A673 (cell line): ENCODE results near the gene RASSF4.

Experiments used
- CTCF ChIP-seq: fragments of 300-800, 200-600 bp; sonication (generic); conservative IDR thresholded peaks from 2 replicates; pipeline ENCODE4 v1.5.1; 2017; ENCODE audit warnings: low read depth, mild to moderate bottlenecking, antibody characterized with exemption, low read length, moderate library complexity, mixed read lengths
- EZH2 ChIP-seq: fragments of 200-600 bp; sonication (generic); IDR thresholded peaks from 2 replicates; pipeline ENCODE4 v1.6.1; 2017; ENCODE audit warnings: borderline replicate concordance, low read depth, mild to moderate bottlenecking, mixed read lengths, antibody characterized with exemption, low read length; ENCODE audit not compliant: poor library complexity, severe bottlenecking

GRCh38 chr10:44911951-44912350 is 47.7 kb upstream of the RASSF4 start:
- TF ChIP-seq CTCF (no peak), EZH2 (no peak)
